Measurements from ENCODE around the gene PCDHB10.
A peak's percentile ranks its signal among the peaks of the same experiment; 100 is the strongest.
"Not testable (repeated sequence)": the region's sequence is repeated elsewhere in the genome, so short reads cannot be mapped to it uniquely, and the experiment has no call there.

PCDHB10 gene

DNA sequence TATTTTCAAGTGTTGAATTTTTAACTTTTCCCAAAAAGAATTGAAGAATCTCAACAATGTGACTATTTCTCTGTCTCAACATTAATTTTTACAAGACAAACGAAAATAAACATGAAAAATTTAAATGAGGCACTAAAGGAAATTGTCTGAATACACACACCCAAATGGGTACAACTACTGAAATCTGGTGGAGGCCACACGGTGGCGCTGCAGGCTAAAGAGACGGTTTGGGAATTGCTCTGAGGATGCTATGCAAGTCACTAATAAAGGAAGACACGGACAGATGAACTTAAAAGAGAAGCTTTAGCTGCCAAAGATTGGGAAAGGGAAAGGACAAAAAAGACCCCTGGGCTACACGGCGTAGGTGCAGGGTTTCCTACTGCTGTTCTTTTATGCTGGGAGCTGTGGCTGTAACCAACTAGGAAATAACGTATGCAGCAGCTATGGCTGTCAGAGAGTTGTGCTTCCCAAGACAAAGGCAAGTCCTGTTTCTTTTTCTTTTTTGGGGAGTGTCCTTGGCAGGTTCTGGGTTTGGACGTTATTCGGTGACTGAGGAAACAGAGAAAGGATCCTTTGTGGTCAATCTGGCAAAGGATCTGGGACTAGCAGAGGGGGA lies at the start of gene PCDHB10:
Gene PCDHB10 (plus strand): TSS at position 244 of the 616 bp plus-strand sequence. CDS start 200 bp downstream, at position 444.
- peak; percentile 32 to 86 (median 70) for DNase-seq

DNA sequence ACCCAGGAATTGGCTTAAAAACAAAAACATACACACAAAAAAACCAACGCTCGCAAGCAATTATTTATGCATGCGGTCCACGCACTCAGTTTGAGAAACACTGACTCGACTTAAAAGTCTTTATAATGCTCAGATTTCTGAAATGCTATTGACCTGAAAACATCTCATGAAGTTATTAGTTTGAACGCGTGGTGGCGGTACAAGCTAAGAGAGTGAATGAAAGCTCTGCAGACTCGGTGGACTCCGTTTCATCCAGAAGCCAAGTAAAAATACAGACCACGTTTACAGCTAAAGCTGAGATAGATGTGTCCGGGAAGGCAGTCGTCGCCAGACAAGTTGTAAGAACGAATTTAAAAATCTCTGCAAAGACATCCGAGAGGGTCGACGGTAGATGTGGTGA lies 42.3 kb upstream of the PCDHB10 start, which contains the start of gene PCDHB6:
Gene PCDHB6 (plus strand): TSS at position 246 of the 400 bp plus-strand sequence. CDS start 201 bp downstream, outside the sequence.
- no peak for DNase-seq

DNA sequence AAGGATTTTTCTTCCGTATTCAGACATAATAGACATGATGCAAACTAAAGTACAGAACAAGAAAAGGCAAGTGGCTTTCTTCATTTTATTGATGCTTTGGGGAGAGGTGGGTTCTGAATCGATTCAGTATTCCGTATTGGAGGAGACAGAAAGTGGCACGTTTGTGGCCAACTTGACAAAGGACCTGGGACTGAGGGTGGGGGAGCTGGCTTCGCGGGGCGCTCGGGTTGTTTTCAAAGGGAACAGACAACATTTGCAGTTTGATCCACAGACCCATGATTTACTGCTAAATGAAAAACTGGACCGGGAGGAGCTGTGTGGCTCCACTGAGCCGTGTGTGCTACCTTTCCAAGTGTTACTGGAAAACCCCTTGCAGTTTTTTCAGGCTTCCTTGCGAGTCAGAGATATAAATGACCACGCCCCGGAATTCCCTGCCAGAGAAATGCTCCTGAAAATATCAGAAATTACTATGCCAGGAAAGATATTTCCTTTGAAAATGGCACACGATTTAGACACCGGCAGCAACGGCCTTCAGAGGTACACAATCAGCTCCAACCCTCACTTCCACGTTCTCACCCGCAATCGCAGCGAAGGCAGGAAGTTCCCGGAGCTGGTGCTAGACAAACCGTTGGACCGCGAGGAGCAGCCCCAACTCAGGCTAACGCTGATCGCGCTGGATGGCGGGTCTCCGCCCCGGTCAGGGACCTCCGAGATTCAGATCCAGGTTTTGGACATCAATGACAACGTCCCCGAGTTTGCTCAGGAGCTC lies 41.7 kb upstream of the PCDHB10 start:
- DNase-seq = no peak

DNA sequence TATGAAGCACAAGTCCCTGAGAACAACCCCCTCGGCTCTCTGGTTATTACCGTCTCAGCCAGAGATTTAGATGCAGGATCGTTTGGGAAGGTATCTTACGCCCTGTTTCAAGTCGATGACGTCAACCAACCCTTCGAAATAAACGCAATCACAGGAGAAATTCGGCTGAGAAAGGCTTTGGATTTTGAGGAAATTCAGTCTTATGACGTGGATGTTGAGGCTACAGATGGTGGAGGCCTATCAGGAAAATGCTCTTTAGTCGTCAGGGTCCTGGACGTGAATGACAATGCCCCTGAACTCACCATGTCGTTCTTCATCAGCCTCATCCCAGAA lies 41.2 kb upstream of the PCDHB10 start:
- DNase-seq = no peak

DNA sequence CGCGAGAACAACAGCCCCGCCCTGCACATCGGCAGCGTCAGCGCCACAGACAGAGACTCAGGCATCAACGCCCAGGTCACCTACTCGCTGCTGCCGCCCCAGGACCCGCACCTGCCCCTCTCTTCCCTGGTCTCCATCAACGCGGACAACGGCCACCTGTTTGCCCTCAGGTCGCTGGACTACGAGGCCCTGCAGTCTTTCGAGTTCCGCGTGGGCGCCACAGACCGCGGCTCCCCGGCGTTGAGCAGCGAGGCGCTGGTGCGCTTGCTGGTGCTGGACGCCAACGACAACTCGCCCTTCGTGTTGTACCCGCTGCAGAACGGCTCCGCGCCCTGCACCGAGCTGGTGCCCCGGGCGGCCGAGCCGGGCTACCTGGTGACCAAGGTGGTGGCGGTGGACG lies 40.5 kb upstream of the PCDHB10 start:
- not testable (repeated sequence) for DNase-seq

DNA sequence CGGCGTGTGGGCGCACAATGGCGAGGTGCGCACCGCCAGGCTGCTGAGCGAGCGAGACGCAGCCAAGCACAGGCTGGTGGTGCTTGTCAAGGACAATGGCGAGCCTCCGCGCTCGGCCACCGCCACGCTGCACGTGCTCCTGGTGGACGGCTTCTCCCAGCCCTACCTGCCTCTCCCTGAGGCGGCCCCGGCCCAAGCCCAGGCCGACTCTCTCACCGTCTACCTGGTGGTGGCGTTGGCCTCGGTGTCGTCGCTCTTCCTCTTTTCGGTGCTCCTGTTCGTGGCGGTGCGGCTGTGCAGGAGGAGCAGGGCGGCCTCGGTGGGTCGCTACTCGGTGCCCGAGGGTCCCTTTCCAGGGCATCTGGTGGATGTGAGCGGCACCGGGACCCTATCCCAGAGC lies 40.1 kb upstream of the PCDHB10 start:
- not testable (repeated sequence) for DNase-seq

DNA sequence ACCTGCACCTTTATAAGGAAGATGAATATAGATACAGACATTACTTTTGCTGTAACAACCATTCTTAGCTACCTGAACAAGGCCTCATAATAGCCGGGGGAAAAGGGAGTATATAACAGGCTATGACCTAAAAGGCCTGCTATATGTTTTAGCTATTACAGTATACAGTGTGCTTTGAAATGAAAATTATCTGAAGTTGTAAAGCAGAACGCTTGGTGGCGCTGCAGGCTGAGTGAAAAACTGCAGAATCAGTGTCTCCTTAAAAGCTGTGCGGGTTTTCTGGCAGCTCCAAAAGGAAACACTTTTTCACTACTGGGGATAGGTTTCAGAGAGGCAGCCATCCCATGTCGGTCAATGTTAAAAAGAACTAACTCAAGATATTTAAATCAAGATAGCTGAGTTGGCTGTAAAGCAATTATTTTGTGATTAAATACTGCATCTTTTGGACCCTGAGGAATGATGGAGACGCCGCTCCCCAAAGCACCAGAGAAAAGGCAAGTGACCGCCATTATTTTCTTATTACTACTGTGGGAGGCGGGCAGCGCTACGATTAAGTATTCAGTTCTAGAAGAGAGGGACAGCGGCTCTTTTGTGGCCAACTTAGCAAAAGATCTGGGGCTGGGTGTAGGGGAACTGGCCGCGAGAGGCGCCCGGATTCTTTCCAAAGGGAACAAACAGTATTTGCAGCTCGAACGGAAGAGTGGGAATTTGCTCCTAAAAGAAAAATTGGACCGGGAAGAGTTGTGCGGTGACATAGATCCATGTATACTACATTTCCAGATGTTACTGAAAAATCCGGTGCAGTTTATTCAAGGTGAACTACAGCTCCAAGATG lies 36.4 kb upstream of the PCDHB10 start:
- DNase-seq = peak in 1 of 3 experiments; percentile 61

DNA sequence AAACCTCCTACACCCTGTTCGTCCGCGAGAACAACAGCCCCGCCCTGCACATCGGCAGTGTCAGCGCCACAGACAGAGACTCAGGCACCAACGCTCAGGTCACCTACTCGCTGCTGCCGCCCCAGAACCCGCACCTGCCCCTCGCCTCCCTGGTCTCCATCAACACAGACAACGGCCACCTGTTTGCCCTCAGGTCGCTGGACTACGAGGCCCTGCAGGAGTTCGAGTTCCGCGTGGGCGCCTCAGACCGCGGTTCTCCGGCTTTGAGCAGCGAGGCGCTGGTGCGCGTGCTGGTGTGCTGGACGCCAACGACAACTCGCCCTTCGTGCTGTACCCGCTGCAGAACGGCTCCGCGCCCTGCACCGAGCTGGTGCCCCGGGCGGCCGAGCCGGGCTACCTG lies 34.8 kb upstream of the PCDHB10 start:
- DNase-seq = not testable (repeated sequence)

DNA sequence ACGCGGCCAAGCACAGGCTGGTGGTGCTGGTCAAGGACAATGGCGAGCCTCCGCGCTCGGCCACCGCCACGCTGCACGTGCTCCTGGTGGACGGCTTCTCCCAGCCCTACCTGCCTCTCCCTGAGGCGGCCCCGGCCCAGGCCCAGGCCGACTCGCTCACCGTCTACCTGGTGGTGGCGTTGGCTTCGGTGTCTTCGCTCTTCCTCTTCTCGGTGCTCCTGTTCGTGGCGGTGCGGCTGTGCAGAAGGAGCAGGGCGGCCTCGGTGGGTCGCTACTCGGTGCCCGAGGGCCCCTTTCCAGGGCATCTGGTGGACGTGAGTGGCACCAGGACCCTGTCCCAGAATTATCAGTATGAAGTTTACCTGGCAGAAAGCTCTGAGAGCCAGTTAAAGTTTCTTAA lies 34.3 kb upstream of the PCDHB10 start:
- DNase-seq = not testable (repeated sequence)

DNA sequence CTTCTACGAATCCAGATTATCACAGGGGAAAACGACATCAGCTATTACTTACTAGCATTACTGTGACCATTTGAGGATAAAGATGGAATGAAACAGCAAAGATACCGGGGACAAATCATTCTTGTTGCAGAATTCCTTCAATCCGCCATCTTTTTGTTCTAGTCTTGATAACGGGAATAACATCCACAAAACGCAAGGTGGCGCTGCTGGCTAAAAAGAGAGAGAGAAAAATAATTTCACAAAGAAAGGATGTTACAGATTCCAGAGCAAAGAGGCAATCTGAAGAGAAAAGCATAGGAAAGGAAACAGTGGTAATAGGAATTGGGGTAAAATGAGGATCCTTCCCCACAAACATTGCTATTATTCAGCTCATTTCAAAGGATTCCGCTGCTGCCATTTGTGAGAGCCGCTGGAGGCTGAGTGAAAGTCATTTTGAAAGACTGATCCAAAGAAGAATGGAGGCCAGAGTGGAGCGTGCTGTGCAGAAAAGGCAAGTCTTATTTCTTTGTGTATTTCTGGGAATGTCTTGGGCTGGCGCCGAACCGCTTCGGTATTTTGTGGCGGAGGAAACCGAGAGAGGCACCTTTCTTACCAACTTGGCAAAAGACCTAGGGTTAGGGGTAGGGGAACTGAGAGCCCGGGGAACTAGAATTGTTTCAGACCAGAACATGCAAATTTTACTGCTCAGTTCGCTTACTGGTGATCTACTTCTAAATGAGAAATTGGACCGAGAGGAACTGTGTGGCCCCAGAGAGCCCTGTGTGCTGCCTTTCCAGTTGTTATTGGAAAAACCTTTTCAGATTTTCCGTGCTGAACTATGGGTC lies 19.6 kb upstream of the PCDHB10 start, which contains the start of gene PCDHB7:
Gene PCDHB7 (plus strand): TSS at position 264 of the 824 bp plus-strand sequence. CDS start 192 bp downstream, at position 456.
- DNase-seq = peak in 1 of 3 experiments; percentile 37

DNA sequence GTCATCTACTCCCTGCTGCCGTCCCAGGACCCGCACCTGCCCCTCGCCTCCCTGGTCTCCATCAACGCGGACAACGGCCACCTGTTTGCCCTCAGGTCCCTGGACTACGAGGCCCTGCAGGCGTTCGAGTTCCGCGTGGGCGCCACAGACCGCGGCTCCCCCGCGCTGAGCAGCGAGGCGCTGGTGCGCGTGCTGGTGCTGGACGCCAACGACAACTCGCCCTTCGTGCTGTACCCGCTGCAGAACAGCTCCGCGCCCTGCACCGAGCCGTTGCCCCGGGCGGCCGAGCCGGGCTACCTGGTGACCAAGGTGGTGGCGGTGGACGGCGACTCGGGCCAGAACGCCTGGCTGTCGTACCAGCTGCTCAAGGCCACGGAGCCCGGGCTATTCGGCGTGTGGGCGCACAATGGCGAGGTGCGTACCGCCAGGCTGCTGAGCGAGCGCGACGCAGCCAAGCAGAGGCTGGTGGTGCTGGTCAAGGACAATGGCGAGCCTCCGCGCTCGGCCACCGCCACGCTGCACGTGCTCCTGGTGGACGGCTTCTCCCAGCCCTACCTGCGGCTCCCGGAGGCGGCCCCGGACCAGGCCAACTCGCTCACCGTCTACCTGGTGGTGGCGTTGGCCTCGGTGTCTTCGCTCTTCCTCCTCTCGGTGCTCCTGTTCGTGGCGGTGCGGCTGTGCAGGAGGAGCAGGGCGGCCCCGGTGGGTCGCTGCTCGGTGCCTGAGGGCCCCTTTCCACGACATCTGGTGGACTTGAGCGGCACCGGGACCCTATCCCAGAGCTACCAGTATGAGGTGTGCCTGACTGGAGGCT lies 17.7 kb upstream of the PCDHB10 start:
- not testable (repeated sequence) for DNase-seq

DNA sequence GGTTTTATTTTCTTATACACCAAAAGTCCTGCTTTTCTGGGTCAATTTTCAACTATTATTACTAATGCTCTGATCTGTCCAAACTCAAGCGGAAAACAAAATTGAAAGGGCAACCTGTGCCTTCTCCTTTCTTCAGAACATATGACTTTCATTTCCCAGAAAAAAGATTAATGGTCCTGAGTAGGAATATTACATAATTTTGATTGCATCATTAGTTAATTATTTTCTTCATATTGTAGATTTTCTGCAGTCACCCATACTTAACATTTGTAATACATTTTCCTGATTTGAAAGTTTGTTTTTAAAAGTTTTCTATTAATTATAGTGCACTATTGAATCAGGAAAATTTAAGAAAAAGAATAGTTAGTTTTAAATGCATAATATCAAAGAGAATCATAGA lies 16.2 kb upstream of the PCDHB10 start:
- no peak for DNase-seq

DNA sequence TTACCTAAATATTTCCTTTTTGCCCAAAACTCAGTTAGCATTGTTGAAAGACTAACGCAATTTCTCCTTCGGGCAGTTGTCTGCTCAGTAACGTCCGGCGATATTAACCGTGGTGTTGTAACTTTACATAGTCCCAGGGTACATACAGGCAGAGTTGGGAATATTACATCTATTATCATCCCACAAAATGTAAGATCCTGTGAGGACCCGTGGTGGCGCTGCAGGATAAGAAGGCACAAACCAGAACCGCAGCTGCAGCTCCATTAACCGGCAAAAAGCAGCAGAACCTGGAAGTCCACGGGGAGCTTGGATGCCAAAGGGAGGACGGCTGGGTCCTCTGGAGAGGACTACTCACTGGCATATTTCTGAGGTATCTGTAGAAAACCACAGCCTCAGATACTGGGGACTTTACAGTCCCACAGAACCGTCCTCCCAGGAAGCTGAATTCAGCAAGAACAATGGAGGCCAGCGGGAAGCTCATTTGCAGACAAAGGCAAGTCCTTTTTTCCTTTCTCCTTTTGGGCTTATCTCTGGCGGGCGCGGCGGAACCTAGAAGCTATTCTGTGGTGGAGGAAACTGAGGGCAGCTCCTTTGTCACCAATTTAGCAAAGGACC lies 14.5 kb upstream of the PCDHB10 start, which contains the start of gene PCDHB8:
Gene PCDHB8 (plus strand): TSS at position 214 of the 615 bp plus-strand sequence. CDS start 245 bp downstream, at position 459.
- DNase-seq = not testable (repeated sequence)

DNA sequence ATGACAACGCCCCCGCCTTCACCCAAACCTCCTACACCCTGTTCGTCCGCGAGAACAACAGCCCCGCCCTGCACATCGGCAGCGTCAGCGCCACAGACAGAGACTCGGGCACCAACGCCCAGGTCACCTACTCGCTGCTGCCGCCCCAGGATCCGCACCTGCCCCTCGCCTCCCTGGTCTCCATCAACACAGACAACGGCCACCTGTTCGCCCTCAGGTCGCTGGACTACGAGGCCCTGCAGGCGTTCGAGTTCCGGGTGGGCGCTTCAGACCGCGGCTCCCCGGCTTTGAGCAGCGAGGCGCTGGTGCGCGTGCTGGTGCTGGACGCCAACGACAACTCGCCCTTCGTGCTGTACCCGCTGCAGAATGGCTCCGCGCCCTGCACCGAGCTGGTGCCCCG lies 12.8 kb upstream of the PCDHB10 start:
- not testable (repeated sequence) for DNase-seq

DNA sequence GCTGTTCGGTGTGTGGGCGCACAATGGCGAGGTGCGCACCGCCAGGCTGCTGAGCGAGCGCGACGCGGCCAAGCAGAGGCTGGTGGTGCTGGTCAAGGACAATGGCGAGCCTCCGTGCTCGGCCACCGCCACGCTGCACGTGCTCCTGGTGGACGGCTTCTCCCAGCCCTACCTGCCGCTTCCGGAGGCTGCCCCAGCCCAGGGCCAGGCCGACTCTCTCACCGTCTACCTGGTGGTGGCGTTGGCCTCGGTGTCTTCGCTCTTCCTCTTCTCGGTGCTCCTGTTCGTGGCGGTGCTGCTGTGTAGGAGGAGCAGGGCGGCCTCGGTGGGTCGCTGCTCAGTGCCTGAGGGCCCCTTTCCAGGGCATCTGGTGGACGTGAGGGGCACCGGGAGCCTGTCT lies 12.3 kb upstream of the PCDHB10 start:
- not testable (repeated sequence) for DNase-seq

DNA sequence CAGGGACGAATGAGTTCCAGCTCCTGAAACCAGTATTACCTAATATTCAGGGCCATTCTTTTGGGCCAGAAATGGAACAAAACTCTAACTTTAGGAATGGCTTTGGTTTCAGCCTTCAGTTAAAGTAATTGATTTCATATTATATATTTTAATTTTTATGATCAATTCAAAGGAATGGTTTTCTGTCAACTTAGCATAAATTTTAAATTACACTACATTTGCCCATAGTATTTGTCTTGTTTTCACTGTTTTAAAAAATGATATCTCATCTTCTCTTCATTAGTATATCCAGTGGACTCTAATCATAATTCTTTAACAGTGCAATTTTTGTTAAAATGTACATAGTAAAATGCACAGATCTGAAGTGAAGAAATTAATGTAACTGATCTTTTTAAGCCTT lies 11.8 kb upstream of the PCDHB10 start:
- DNase-seq = no peak

DNA sequence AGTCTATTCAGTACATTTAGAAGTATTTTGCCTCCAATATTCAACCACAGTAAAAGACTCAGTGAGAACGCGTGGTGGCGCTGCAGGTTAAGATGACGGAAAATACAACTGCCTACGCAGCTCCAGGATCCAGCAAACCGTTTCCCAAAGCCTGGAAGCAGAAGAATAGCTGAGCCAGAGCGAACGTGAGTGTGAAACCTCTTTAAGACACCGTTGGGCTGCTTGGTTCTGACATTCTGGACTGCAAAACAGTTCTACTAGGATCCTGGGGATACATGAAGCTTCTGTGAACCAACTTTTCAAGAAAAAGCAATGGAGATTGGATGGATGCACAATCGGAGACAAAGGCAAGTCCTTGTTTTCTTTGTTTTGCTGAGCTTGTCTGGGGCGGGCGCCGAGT lies 9.9 kb upstream of the PCDHB10 start, which contains the start of gene PCDHB16:
Gene PCDHB16 (plus strand): TSS at position 140 of the 400 bp plus-strand sequence. CDS start 173 bp downstream, at position 313.
- no peak for DNase-seq

DNA sequence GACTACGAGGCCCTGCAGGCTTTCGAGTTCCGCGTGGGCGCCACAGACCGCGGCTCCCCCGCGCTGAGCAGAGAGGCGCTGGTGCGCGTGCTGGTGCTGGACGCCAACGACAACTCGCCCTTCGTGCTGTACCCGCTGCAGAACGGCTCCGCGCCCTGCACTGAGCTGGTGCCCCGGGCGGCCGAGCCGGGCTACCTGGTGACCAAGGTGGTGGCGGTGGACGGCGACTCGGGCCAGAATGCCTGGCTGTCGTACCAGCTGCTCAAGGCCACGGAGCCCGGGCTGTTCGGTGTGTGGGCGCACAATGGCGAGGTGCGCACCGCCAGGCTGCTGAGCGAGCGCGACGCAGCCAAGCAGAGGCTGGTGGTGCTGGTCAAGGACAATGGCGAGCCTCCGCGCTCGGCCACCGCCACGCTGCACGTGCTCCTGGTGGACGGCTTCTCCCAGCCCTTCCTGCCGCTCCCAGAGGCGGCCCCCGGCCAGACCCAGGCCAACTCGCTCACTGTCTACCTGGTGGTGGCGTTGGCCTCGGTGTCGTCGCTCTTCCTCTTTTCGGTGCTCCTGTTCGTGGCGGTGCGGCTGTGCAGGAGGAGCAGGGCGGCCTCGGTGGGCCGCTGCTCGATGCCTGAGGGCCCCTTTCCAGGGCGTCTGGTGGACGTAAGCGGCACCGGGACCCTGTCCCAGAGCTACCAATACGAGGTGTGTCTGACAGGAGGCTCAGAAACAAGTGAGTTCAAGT lies 7.9 kb upstream of the PCDHB10 start:
- not testable (repeated sequence) for DNase-seq

DNA sequence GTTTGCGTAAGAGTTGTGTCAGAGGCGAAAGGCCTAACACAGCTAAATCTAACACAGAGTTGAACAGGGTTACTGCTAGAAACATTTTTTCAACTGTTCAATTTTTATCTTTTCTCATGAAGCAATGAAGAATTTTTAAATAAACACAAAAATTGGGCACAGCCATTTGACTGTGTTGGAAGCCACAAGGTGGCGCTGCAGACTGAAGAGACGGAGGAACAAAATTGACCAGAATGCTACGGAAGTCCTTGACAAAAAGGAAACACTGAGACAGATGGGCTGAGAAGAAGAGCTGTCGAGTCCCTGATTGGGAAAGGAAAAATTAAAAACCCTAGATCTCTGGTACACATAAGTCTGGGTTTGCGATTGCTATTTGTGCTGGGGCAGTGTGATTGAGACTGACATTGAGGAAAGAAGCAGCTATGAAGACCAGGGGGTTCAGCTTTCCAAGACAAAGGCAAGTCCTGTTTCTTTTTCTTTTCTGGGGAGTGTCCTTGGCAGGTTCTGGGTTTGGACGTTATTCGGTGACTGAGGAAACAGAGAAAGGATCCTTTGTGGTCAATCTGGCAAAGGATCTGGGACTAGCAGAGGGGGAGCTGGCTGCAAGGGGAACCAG lies 5.1 kb upstream of the PCDHB10 start, which contains the start of gene PCDHB9:
Gene PCDHB9 (plus strand): TSS at position 265 of the 616 bp plus-strand sequence. CDS start 158 bp downstream, at position 423.
- peak; percentile 18 to 71 (median 66) for DNase-seq

All from NCI-H1417 (cell line).